GM19468 (cell line): Measurements from ENCODE around the gene CYP3A4.
"Not testable (repeated sequence)": the region's sequence is repeated elsewhere in the genome, so short reads cannot be mapped to it uniquely, and the experiment has no call there.

Source experiments
- ATAC-seq: cut with Tn5 transposase; IDR thresholded peaks from one replicate; pipeline ENCODE4 v1.9.1; 2021; ENCODE audit warnings: mild to moderate bottlenecking, moderate library complexity, moderate number of reproducible peaks; ENCODE audit not compliant: unreplicated experiment; ENCODE audit errors: extremely low read depth

The CYP3A4 gene

DNA sequence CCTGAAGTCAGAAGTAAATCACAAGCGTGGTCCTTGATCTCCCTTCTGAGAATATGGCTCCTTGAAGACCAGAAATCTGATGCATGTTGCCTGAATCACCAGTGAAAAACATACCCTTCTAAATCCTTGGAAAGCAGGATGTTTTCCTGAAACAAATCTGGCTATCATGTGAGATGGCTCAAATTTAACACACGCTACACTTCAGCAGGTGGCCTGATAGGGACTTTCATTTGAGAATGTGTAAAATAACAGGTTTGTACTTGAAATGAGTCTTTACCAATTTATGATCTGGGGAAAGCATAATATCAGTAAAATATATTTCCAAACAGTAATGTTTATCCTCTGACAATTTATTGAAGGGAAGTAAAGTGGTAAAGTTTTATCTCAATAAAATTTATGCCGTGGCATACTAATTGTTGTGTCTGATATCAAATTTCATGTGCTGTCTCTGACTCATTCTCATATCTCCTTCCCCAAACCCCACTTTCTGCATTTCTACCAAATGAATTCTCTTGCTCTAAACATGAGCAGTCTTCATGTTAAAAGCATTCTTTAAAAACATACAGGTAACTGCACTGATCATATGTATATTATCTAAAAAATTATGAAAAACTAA, 17.4 kb downstream of the CYP3A4 start:
- ATAC-seq, result no peak

DNA sequence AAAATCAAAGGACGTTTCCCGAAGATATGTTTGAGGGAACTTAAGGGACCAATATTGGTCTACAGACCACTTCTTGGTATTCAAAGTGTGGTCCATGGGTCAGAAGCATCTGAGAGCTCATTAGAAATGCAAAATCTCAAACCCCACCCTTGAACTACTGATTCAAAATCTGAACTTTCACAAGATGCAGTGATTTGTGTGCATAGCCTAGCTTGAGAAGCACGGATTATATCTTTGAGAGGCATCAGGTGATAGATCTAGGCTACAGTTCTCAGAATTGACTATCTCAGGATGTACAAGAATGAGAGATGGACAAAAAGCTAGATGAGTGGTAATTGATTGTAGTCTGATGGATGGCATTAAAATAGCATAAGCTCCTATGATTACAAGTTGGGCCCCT, 19.5 kb downstream of the CYP3A4 start:
- ATAC-seq, result no peak

DNA sequence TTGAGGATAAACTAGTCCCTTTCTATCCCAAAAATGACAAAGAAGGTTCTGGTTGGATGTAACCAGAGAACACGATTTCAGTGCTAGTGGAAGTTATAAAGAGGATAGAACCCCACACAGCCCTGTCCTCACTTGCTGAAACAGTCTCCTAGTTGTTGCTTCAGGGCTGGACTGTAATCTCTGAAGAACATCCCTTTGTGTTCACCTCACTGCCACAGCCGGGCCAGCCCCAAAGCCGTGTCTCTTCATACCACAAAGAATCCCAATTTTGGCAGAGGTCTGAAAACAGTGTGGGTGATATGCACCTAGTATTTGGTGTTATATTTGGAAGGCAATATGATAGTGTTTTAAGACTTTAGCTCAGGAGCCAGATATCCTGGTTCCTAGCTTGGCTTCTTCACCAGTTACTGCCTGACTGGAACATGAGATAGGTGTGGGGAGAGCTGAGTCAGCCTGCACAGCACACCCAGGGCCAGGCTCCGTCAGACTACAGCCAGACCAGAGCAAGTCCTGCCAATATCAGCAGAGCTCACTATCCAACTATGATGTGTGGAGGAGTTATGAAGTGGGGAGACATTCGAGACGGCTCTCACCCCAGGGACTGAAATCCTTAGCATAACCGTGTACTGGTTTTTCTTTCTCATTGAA, 21.2 kb downstream of the CYP3A4 start:
- no peak for ATAC-seq

DNA sequence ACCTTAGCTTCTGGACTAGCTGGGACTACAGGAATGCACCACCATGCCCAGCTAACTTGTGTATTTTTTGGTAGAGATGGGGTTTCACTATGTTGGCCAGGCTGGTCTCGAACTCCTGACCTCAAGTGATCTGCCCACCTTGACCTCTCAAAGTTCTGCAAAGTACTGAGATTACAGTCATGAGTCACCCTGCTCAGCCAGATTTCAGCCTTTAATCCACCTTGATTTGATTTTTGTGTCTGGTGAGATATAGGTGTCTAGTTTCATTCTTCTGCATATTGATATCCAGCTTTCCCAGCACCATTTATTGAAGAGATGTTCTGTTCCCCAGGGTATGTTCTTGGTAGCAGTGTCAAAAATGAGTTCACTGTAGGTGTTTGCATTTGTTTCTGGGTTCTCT, 28.9 kb downstream of the CYP3A4 start:
- ATAC-seq, result no peak

DNA sequence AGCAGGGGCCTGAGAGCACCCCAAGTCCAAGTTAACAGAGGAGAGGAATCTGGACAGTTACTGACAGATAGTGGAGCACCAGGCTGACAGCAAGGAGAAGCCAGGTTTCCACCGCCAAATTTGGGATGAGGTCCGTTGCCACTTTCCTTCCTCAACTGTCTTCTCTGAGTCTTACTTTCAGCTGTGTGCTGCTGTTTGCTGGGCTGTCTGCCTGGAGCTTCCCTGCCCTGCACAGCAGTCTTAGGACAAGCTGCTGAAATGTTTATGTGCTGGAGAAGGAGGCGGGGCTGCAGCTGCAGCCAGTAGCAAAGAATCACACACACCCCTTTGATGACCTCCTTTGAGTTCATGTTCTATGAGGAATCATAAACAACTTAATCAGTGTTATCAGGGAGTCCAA, 31.6 kb downstream of the CYP3A4 start:
- ATAC-seq, result no peak

DNA sequence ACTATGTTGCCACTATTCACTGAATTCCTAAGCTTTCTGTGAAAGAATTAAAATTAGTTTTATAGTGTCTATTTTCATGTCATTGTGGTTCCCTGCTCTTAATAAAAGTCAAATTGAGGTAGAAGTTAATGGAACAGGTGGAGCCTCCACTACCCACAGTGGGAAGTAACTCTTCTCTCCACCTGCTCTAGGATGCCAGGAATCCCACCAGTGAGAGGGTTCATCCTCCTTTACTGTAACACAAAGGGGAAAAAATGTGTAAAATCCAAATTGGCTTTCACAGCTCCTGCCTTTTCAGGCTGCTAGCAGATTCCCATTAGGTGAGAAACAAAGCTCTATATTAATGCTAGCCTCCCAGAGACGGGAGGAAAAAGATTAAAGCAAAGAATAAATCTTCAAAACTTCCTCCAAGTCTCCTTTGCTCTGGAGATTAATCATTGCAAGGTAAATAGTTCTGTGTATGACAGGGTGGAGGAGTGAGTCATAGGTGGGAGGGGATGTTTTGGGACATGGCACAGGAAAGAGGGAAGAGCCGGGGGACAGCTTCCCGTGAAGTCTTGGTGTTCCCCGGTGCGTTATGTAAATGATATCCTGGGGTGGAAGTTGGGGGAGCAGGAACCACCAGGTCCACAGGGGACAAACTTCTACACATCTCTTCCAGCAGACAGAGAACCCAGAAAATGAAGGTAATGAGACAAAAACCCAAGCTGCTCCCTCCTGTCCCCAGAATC, 32.5 kb downstream of the CYP3A4 start:
- ATAC-seq, result not testable (repeated sequence)

DNA sequence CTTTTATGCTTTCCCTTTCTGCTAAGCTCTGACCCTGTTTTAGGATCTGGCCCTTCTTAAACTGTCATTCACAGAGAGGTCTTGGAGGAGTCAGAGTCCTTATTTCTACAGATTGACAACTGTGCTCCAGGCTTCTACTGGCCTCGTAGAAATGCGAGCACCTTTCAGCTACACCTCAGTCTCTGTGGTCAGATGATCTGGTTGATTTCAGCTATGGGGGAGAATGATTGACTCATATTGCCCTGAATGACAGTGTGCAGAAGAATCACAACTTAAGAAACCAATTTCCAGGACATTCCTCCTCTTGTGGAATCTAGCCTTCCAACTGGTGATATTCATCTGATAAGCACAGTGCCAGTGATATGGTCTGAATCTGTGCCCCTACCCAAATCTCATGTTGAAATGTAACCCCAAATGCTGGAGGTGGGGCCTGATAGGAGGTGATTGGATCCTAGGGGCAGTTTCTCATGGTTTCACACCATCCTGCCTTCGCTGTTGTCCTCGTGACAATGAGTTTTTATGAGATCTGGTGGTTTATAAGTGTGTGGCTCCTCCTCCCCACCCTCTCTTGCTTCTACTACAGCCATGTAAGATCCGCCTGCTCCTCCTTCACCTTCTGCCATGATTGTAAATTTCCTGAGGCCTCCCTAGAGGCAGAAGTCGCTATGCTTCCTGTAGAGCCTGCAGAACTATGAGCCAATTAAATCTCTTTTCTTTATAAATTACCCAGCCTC, 35.0 kb downstream of the CYP3A4 start:
- no peak for ATAC-seq

DNA sequence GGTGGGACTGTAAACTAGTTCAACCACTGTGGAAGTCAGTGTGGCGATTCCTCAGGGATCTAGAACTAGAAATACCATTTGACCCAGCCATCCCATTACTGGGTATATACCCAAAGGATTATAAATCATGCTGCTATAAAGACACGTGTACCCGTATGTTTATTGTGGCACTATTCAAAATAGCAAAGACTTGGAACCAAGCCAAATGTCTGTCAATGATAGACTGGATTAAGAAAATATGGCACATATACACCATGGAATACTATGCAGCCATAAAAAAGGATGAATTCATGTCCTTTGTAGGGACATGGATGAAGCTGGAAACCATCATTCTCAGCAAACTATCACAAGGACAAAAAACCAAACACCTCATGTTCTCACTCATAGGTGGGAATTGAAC, 37.1 kb downstream of the CYP3A4 start:
- ATAC-seq, result not testable (repeated sequence)

DNA sequence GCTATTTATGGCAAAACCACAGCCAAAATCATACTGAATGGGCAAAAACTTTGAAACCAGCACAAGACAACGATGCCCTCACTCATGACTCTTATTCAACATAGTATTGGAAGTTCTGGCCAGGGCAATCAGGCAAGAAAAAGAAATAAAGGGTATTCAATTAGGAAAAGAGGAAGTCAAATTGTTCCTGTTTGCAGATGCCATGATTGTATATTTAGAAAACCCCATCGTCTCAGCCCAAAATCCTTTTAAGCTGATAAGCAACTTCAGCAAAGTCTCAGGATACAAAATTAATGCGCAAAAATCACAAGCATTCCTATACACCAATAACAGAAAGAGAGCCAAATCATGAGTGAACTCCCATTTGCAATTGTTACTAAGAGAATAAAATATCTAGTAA, 38.6 kb downstream of the CYP3A4 start:
- not testable (repeated sequence) for ATAC-seq

DNA sequence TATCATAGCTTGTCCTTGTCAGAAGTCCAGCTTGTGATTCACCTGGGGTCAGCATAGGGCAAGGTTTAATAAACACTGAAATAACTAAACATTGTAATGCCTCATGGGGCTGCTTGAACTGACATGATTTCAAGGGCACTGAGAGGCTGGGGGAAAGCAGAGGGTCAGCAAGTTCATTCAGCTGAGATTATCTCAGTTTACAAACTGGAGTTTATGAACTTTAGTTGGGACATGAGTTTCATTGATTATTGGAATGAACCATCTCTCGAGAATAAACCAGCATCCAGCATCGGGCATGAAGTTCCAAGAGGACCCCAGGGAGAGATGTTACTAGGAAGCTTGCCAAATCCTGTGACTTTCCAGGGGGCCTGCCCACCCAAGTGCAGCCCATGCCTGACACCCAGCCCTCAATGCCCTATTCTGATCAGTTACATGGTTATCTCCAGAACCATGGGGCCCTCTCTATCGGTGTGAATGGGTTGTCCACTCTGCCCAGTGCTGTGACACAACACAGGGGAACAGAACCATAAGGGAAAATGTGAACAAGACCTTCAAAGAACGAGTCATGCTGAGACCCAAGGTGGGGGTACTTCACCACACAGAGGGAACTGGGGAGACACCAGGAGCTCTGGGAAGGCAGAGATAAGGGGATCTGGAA, 41.1 kb downstream of the CYP3A4 start:
- no peak for ATAC-seq

DNA sequence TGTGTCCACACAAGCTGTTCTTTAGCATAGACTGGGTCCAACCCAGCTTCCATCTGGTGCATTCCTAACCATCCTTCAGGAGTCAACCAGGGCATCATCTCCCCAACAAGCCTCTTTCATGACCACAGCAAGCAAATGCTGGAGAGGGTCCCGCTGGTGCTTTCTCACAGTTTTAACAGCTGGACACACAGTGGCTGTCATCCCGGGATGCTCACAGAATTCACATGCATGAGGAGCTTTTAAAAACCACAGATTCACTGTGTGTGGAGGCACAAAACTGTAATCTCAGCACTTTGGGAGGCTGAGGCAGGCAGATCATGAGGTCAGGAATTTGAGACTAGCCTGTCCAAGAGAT, 42.6 kb downstream of the CYP3A4 start:
- no peak for ATAC-seq

DNA sequence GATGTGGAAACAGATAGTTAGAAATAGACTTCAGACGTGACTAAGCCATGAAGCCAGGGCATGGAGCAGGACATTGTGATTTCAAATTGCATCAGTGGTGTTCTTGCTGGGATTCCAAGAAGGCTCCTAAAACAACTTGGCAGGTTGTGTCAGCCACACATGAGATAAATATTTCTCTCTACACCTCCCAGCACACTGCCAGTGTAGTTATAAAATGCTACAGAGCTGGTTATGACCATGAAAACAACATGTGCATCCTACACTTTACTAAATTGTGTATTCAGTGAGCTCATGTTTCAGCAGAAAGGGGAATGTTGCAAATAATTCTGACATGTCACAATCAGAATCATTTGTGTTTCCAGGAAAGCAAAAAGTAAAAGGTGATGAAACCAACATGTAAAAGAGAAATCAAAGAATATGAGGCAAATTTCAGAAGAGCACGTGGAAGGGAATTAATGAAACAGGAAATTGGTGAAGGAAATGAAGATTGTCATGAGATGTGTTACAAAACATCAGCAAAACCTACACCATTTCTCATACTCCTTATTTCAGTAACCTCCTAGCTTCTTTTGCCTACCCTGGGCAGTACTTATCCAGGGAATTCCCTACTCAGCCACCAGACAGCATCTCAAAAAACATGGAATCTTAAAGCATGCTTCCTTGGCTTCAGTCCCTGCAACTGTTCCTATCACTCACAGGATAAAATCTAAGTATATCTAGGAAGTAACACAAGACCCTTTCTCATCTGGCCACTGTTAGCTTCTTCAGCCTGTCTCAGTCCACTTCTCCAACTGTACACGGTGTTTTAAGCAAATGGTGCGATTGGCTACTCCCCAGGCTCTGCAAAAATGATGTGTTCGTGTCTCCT, 43.2 kb downstream of the CYP3A4 start:
- ATAC-seq, result no peak

DNA sequence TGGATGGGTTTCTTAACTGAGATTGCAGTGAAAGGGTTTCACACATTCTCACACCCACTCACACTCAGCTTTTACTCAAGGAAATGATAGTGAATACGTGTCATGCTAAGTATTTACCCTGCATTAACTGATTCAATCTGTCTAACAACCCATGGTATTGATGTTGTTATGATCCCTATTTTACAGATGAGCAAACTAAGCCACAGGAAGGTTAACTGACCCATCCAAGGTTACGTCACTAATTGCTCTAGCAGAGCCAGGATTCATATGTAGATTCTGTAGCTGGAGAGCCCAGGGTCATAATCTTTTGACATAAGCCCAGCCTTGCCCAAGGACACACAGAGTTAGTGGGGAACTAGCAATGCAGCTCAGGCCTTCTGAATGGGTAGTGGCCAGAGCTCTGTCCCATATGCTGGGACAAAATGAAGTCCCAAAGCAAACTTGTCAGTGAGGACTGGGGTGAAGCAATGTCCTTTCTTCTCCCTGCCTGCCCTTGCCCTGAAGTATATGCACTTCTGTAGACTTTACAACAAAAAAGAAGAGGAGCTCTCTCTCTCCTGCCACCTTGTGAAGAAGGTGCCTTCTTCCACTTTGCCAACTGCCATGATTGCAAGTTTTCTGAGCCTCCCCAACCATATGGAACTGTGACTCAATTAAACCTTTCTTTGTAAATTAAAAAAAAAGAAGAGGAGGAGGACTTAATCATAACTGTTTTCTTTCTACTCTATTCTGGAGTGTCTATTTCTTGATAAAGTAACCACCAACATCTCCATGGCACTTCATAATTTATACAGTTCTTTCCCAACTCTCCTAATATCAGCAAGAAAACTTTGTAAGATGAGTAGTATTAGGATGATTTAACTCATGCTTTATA, 44.0 kb downstream of the CYP3A4 start:
- ATAC-seq, result no peak

DNA sequence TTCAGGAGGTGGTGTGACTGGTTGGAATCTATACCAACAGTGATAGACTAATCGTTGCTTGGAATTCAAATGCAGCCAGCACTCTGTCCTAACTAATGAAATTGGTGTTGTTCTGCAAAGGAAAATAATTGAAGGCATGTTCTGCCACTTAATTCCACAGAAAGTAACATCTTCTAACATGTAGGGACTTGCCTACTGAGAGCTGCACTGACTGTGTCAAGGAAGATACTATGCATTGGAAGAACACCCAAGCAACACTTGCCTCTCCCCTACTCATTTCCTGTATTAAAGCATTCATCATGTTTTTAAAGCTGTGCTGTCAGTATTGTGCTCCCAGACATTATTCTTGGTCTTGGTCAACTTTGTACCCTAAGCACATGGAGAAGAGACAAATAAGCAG, 46.3 kb downstream of the CYP3A4 start:
- no peak for ATAC-seq

DNA sequence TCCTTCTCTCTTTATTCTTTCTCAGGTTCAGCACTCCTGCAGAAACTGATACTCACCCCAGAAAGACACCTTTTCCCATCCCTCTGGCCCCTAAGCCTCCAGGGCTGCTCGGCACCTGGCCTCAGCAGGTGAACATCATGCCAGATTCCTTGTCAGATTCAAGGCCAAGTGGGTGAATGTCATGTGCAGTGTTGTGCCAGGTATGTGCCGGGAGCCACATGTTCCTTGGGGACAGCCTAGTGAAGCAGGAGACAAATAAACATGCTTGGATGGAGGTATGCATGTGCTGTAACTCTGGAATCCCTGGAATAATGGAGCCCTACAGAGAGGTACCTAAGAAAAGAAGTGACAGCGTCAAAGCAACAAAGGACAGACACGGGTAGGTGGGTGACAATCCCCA, 47.3 kb downstream of the CYP3A4 start:
- not testable (repeated sequence) for ATAC-seq

DNA sequence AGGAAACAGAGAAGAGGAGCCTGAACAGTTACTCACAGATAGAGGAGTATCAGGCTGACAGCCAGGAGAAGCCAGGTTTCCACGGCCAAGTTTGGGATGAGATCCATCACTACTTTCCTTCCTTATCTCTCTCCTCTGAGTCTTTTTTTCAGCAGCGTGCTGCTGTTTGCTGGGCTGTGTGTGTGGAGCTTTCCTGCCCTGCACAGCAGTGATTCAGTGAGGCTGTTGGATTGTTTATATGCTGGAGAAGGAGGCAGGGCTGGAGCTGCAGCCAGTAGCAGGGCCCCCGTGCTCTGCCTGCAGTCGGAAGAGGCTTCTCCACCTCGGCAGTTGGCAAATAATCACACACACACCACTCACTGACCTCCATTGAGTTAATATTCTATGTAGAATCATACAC, 49.0 kb downstream of the CYP3A4 start, which contains the start of gene CYP3A7:
TSS of gene CYP3A7 (minus strand) at position 210 of the 400 bp plus-strand sequence. CDS start at position 107, 103 bp downstream.
- ATAC-seq, result no peak

DNA sequence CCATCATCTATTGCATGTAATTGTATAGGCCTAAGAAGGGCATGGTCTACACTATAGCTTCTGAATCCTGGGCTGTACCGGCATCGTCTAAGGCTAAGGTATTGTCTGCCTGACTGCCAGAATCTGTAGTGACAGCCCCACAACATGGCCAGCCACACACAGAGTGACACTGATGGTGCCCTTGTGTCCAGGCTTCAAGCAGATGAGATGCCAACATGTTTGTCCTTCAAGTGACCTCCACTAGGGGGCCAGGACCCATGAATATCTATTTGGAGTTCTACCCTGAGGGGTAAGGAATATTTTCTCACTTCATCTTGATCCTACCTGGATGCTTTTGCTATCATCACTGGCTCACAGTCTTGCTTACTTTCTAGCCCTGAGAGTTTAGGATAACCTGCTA, 50.5 kb downstream of the CYP3A4 start:
- ATAC-seq, result no peak

DNA sequence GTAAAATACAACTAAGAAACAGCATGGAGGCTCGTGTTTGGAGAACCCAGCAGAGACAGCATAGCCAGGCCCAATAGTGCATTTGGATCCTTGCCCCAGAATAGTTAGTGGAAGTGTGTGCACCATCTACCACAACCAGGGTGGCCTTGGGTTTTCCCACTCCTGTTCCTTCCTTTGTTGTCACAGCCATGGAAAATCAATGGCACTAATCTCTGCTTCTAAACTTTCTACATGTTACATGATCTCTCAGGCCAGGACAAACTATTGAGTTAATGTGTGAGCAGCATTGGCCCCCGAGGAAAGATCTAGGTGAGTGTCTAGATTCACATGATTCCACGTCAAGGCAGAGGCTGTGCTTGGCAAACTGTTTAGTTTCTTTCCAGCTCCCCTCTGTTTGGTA, 51.0 kb downstream of the CYP3A4 start:
- ATAC-seq, result no peak
